ENCODE measurements around the gene TUBA3E.
"Not testable (repeated sequence)": the region's sequence is repeated elsewhere in the genome, so short reads cannot be mapped to it uniquely, and the experiment has no call there.

DNA sequence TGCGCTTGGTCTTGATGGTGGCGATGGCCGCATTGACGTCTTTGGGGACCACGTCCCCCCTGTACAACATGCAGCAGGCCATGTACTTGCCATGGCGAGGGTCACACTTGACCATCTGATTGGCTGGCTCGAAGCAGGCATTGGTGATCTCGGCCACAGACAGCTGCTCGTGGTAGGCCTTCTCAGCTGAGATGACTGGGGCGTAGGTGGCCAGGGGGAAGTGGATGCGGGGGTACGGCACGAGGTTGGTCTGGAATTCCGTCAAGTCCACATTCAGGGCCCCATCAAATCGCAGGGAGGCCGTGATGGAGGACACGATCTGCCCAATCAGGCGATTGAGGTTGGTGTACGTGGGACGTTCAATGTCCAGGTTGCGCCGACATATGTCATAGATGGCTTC is 4.4 kb downstream of the TUBA3E start:
- TF ChIP-seq, protein P1, sequence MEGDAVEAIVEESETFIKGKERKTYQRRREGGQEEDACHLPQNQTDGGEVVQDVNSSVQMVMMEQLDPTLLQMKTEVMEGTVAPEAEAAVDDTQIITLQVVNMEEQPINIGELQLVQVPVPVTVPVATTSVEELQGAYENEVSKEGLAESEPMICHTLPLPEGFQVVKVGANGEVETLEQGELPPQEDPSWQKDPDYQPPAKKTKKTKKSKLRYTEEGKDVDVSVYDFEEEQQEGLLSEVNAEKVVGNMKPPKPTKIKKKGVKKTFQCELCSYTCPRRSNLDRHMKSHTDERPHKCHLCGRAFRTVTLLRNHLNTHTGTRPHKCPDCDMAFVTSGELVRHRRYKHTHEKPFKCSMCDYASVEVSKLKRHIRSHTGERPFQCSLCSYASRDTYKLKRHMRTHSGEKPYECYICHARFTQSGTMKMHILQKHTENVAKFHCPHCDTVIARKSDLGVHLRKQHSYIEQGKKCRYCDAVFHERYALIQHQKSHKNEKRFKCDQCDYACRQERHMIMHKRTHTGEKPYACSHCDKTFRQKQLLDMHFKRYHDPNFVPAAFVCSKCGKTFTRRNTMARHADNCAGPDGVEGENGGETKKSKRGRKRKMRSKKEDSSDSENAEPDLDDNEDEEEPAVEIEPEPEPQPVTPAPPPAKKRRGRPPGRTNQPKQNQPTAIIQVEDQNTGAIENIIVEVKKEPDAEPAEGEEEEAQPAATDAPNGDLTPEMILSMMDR (IDR thresholded peaks at IDR 0.05; ENCODE audit: insufficient read depth, low read length): not testable (repeated sequence)
- TF ChIP-seq SPI1 (IDR thresholded peaks at IDR 0.05; ENCODE audit: borderline replicate concordance, low read depth); POLR2AphosphoS5 (IDR thresholded peaks at IDR 0.05; ENCODE audit: low read depth); GABPA (IDR thresholded peaks at IDR 0.05; ENCODE audit: low read depth): not testable (repeated sequence)
